ENCODE results near the gene UBE2H.

DNA sequence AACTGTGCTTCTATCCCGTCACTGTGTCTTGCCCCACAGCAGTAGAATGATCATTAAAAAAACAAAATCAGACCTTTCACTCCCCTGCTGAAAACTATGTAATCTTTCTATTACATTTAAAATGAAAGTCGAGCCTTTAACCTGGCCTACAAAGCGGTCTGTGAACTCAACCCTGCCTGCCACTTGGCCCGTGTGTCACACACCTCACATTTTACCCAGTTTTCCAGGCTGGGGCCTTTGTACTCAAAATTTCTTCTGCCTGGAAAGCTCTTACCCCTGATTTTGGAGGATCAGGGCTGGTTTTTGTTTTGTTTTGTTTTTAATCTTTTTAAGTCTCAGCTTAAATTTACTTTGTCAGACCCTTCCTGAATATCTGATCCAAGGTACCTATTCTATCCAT is 82.1 kb downstream of the UBE2H start:
- TF ChIP-seq, protein P1, sequence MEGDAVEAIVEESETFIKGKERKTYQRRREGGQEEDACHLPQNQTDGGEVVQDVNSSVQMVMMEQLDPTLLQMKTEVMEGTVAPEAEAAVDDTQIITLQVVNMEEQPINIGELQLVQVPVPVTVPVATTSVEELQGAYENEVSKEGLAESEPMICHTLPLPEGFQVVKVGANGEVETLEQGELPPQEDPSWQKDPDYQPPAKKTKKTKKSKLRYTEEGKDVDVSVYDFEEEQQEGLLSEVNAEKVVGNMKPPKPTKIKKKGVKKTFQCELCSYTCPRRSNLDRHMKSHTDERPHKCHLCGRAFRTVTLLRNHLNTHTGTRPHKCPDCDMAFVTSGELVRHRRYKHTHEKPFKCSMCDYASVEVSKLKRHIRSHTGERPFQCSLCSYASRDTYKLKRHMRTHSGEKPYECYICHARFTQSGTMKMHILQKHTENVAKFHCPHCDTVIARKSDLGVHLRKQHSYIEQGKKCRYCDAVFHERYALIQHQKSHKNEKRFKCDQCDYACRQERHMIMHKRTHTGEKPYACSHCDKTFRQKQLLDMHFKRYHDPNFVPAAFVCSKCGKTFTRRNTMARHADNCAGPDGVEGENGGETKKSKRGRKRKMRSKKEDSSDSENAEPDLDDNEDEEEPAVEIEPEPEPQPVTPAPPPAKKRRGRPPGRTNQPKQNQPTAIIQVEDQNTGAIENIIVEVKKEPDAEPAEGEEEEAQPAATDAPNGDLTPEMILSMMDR (IDR thresholded peaks at IDR 0.05; ENCODE audit: low read depth, low read length) = no peak
- TF ChIP-seq POLR2A (IDR thresholded peaks at IDR 0.05; ENCODE audit: extremely low read depth, insufficient read length) (no peak), MYC (IDR thresholded peaks at IDR 0.05; ENCODE audit: low read depth, low read length) (no peak)
- TF ChIP-seq, protein P2, sequence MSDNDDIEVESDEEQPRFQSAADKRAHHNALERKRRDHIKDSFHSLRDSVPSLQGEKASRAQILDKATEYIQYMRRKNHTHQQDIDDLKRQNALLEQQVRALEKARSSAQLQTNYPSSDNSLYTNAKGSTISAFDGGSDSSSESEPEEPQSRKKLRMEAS (IDR thresholded peaks at IDR 0.05; ENCODE audit: low read depth, low read length) = no peak

Data from NB4 (cell line).